K562 (cell line): Measurements from ENCODE around the gene LRMDA. TPM values are rescaled to one million over a fixed set of nuclear protein-coding genes. Genes with fewer than 3 reads are reported as not detected.

Source experiments
- BRCA1 ChIP-seq, 2 experiments: fragments of 450-650 bp in 1 of 2; sonication (generic) in 1 of 2; formaldehyde crosslinking in 1 of 2; IDR thresholded peaks; 2 replicates each; pipeline versions ENCODE4 v1.5.0 to v1.6.1; 2017 to 2020; ENCODE audit warnings: mild to moderate bottlenecking in 1 of 2, missing genetic modification reagents in 1 of 2
- TGIF2 ChIP-seq: sonication (generic); formaldehyde crosslinking; IDR thresholded peaks from 2 replicates; pipeline ENCODE4 v1.8.1; 2022; ENCODE audit warnings: mild to moderate bottlenecking, missing genetic modification reagents, moderate library complexity
- ZNF407 ChIP-seq: fragments of 450-650 bp; IDR thresholded peaks from 2 replicates; pipeline ENCODE4 v1.6.1; 2016; ENCODE audit warnings: low read depth
- polyA plus RNA-seq, 8 experiments: library from polyadenylated mRNA; depleted of rRNA in 4 of 8; stranded (reverse) in 5 of 8; unstranded in 3 of 8; fragments of >200 nt; fragmentation: Nextera tagmentation in 2 of 8; fragmentation: Illumina TruSeq in 1 of 8; extraction: Ambion mirVana in 2 of 8; extraction: Trizol in 1 of 8; gene quantifications; 2 replicates each; pipeline versions ENCODE4 v1.2.1 to v1.2.3, GENCODE V29; 2011 to 2014; ENCODE audit warnings: inconsistent platforms in 1 of 8, missing spikeins in 1 of 8
- total RNA-seq, 7 experiments: library from RNA; depleted of rRNA in 6 of 7; stranded (reverse); fragments of >200 nt in 6 of 7; fragmentation: Illumina TruSeq in 2 of 7; extraction: Trizol in 2 of 7; gene quantifications; 2 replicates each; pipeline versions ENCODE4 v1.2.1 to v1.2.3, GENCODE V29; 2011 to 2021; ENCODE audit warnings: low replicate concordance in 1 of 7

Gene LRMDA
- total and polyA plus RNA-seq, 9 of the 15 experiments (the other 6 are each of a cell fraction or from before 2014, with no cell fraction given) = 0.25 TPM; not detected in 8

DNA sequence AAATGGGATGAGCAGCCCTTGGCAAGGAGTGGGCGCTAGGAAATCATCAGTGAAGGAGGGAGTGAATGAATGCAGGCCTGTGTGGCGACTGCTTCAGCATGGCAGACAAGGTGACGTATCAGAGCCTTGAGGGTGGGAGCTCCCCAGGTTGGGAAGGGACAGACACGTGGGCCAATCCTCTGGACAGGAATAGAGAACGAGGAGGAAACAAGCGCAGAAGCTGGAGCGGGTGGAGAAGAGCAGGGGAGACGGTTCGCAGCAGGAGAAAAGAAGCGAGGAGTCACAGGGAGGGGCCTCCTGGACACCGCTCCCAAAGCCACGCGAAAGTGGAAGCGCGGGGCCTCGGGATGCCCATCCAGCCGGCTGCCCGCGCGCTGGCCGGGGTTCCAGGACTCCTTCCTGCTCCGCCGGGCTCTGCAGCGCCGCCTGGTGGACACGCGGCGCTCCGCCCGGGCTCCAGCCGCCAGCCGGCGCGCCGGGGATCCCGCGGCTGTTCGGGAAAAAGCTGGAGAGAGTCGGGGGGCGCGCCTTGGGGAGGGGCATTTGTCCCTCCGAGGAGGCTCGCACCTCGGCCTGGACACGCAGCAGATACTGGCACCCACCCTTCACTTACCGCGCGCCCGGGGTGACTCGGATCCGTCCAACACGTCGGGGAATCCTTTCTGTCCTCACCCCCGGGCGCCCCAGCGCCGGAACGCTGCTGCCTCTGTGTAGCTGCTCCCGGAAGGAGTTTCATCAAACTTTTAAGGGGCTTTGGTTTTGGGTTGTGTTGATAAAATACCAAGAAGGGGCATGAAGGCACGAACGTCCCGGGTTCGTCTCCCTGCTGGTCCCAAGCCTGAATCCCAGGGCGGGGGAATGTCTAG lies 36.1 kb upstream of the LRMDA start (continued):
- TF ChIP-seq ZNF407 (no peak), TGIF2 (no peak), BRCA1 (IDR thresholded peaks at IDR 0.05) (no peak), BRCA1 (CRISPR knock-in tag; IDR thresholded peaks at IDR 0.05) (no peak)
